HCT116 (cell line): Measurements from ENCODE around the gene NRXN2. TPM values are rescaled to one million over a fixed set of nuclear protein-coding genes. Genes with fewer than 3 reads are reported as not detected.

Experiments
- ATAC-seq: fragments of 200-7000 bp; cut with Tn5 transposase; 2 replicates; pipeline ENCODE4 v1.9.1; 2020; ENCODE audit warnings: mild to moderate bottlenecking, moderate library complexity
- BruUV-seq: library from RNA; stranded (reverse); fragments of 400-500 nt; replicated peaks from 2 replicates; lab custom pipeline; 2021; lab: Mats Ljungman, UMichigan
- CTCF ChIA-PET: fragments of 300-600 bp; sonication (Branson Sonifier 250); formaldehyde crosslinking; loops from one replicate; lab custom pipeline; 2021; ENCODE audit warnings: antibody characterized with exemption; lab: Charles Lee
- POLR2A ChIA-PET: fragments of 300-600, 350-600 bp; sonication (Branson Sonifier 250); formaldehyde crosslinking; loops from one replicate; lab custom pipeline; 2021; ENCODE audit warnings: antibody characterized with exemption; lab: Charles Lee
- RAD21 ChIA-PET, 2 experiments: fragments of 300-600 bp; sonication (Branson Sonifier 250); formaldehyde crosslinking; loops; one replicate each; lab custom pipeline; 2023; ENCODE audit warnings: low total read pairs in 2 of 2; ENCODE audit not compliant: uncharacterized antibody in 2 of 2, unreplicated experiment in 2 of 2, low non-redundant PET in 1 of 2; lab: Charles Lee
- DNase-seq: peaks from one replicate; pipeline ENCODE4 v3.0.0-alpha.2; 2010; ENCODE audit warnings: low read depth, low spot score
- H2AFZ ChIP-seq: fragments of 200-600 bp; shearing (Covaris generic), sonication (generic); 2 replicates; pipeline ENCODE4 v1.6.1; 2017; ENCODE audit warnings: low read depth, mixed run types, mixed read lengths, antibody characterized with exemption, low read length; ENCODE audit not compliant: poor library complexity, severe bottlenecking
- H3K27ac ChIP-seq: 2 replicates; pipeline ENCODE4 v1.5.1; 2012; ENCODE audit warnings: low read depth, low read length
- H3K27me3 ChIP-seq: fragments of 200-600 bp; sonication (generic); 2 replicates; pipeline ENCODE4 v1.6.1; 2016; ENCODE audit warnings: mixed run types, low read length, mixed read lengths; ENCODE audit not compliant: insufficient read depth
- H3K36me3 ChIP-seq, 2 experiments: fragments of 200-500 bp in 1 of 2; fragments of 200-600 bp in 1 of 2; sonication (Bioruptor generic) in 1 of 2; sonication (generic) in 1 of 2; 2 replicates each; pipeline versions ENCODE4 v1.5.1 to v1.6.1; 2014 to 2016; ENCODE audit warnings: low read length in 2 of 2, inconsistent platforms in 1 of 2, mixed read lengths in 1 of 2, mixed run types in 1 of 2; ENCODE audit not compliant: insufficient read depth in 2 of 2, control insufficient read depth in 1 of 2
- H3K4me1 ChIP-seq, 2 experiments: fragments of 200-600 bp in 1 of 2; sonication (generic) in 1 of 2; 2 replicates each; pipeline versions ENCODE4 v1.5.1 to v1.6.1; 2012 to 2017; ENCODE audit warnings: low read length in 2 of 2, inconsistent platforms in 1 of 2, mild to moderate bottlenecking in 1 of 2, mixed read lengths in 1 of 2, mixed run types in 1 of 2, moderate library complexity in 1 of 2; ENCODE audit not compliant: insufficient read depth in 2 of 2, control insufficient read depth in 1 of 2
- H3K4me2 ChIP-seq: fragments of 200-600 bp; sonication (generic); 2 replicates; pipeline ENCODE4 v1.6.1; 2017; ENCODE audit warnings: mixed run types, low read length, mixed read lengths
- H3K4me3 ChIP-seq, 2 experiments: fragments of 200-600 bp in 1 of 2; sonication (generic) in 1 of 2; replicated peaks in 1 of 2; 2 replicates each; pipeline ENCODE4 v1.5.1; 2011 to 2016; ENCODE audit warnings: low read length in 2 of 2, control low read depth in 1 of 2, low read depth in 1 of 2, mild to moderate bottlenecking in 1 of 2, mixed read lengths in 1 of 2, mixed run types in 1 of 2
- H3K79me2 ChIP-seq: fragments of 200-600 bp; sonication (generic); 2 replicates; pipeline ENCODE4 v1.6.1; 2017; ENCODE audit warnings: mild to moderate bottlenecking, mixed run types, low read length, moderate library complexity, mixed read lengths; ENCODE audit not compliant: insufficient read depth
- H3K9ac ChIP-seq: fragments of 200-600 bp; sonication (generic); 2 replicates; pipeline ENCODE4 v1.6.1; 2016; ENCODE audit warnings: low read length, mixed read lengths
- H3K9me2 ChIP-seq: fragments of 200-600 bp; sonication (generic), shearing (Covaris generic); 2 replicates; pipeline ENCODE4 v1.6.1; 2017; ENCODE audit warnings: mixed run types, mild to moderate bottlenecking, moderate library complexity; ENCODE audit not compliant: insufficient read depth
- H3K9me3 ChIP-seq, 2 experiments: fragments of 200-500 bp in 1 of 2; fragments of 200-600 bp in 1 of 2; sonication (Bioruptor generic) in 1 of 2; sonication (generic) in 1 of 2; 2 replicates each; pipeline ENCODE4 v1.6.1; 2014 to 2017; ENCODE audit warnings: low read length in 2 of 2, mixed read lengths in 2 of 2, inconsistent platforms in 1 of 2, low read depth in 1 of 2, mild to moderate bottlenecking in 1 of 2, mixed run types in 1 of 2, moderate library complexity in 1 of 2; ENCODE audit not compliant: control insufficient read depth in 1 of 2, insufficient read depth in 1 of 2
- H4K20me1 ChIP-seq: fragments of 200-600 bp; sonication (generic), shearing (Covaris generic); 2 replicates; pipeline ENCODE4 v1.6.1; 2017; ENCODE audit warnings: mixed run types, mild to moderate bottlenecking, moderate library complexity; ENCODE audit not compliant: insufficient read depth
- ATF3 ChIP-seq: IDR thresholded peaks from 2 replicates; pipeline ENCODE4 v1.6.1; 2012
- CBX3 ChIP-seq: IDR thresholded peaks from 2 replicates; pipeline ENCODE4 v1.6.1; 2012; ENCODE audit warnings: low read depth
- CTCF ChIP-seq, 3 experiments: fragments of 200-600 bp in 1 of 3; sonication (generic) in 1 of 3; IDR thresholded peaks in 2 of 3; conservative IDR thresholded peaks in 1 of 3; 2 replicates each; pipeline ENCODE4 v1.5.1; 2012 to 2017; ENCODE audit warnings: low read depth in 2 of 3, low read length in 2 of 3, antibody characterized with exemption in 1 of 3, borderline replicate concordance in 1 of 3, control low read depth in 1 of 3, mild to moderate bottlenecking in 1 of 3, mixed read lengths in 1 of 3, mixed run types in 1 of 3, moderate library complexity in 1 of 3; ENCODE audit not compliant: insufficient read depth in 1 of 3
- EGR1 ChIP-seq: IDR thresholded peaks from 2 replicates; pipeline ENCODE4 v1.6.1; 2012; ENCODE audit warnings: low read depth
- EZH2 ChIP-seq: fragments of 200-600 bp; sonication (generic); IDR thresholded peaks from 2 replicates; pipeline ENCODE4 v1.6.1; 2017; ENCODE audit warnings: antibody characterized with exemption, mixed run types
- FOSL1 ChIP-seq: IDR thresholded peaks from 2 replicates; pipeline ENCODE4 v1.6.1; 2012; ENCODE audit warnings: low read depth
- JUND ChIP-seq: IDR thresholded peaks from 2 replicates; pipeline ENCODE4 v1.6.1; 2012
- POLR2A ChIP-seq: IDR thresholded peaks from 2 replicates; pipeline ENCODE4 v1.7.0; 2011; ENCODE audit warnings: borderline replicate concordance; ENCODE audit not compliant: insufficient read depth, insufficient read length; ENCODE audit errors: extremely low read depth
- SIN3A ChIP-seq: IDR thresholded peaks from 2 replicates; pipeline ENCODE4 v1.6.1; 2012; ENCODE audit warnings: low read depth
- SP1 ChIP-seq: IDR thresholded peaks from 2 replicates; pipeline ENCODE4 v1.6.1; 2012; ENCODE audit warnings: low read depth
- ZNF274 ChIP-seq: fragments of 200-500 bp; sonication (Bioruptor generic); IDR thresholded peaks from 2 replicates; pipeline ENCODE4 v1.6.1; 2014; ENCODE audit warnings: mild to moderate bottlenecking, low read depth, low read length, inconsistent platforms
- intact Hi-C: fragments of 100-400 bp; cut with micrococcal nuclease; formaldehyde crosslinking; loops from 2 replicates; pipeline ENCODE4 v1.10.0; 2022
- total RNA-seq: library from RNA; stranded (reverse); gene quantifications from one replicate; pipeline ENCODE4 v1.2.1, GENCODE V29; 2021; ENCODE audit not compliant: unreplicated experiment

Gene NRXN2
- total RNA-seq, 1 experiment from 2014 or later = 1.5 TPM

- RAD21 ChIA-PET = no interaction called here
- ATAC-seq = no peak
- POLR2A ChIA-PET = no interaction called here
- peaks cover 13 to 20% of the 10 kb centered on the region in 2 experiments for H3K4me1 ChIP-seq
- CTCF ChIA-PET = no interaction called here
- no peaks in the 10 kb centered on the region for H3K9me2 ChIP-seq
- BruUV-seq = no TSS peak
- H3K9ac ChIP-seq = no peak overlapping the region
- H4K20me1 ChIP-seq = no peaks in the 10 kb centered on the region
- TF ChIP-seq CTCF (IDR thresholded peaks at IDR 0.05 in 2 of 3, conservative IDR thresholded peaks at IDR 0.05 in 1 of 3; ENCODE audit: borderline replicate concordance in 1 of 3, insufficient read depth in 1 of 3, low read depth in 2 of 3, low read length in 2 of 3) (no peak), FOSL1 (no peak), SIN3A (no peak), SP1 (no peak), EGR1 (no peak), POLR2A (no peak), ZNF274 (no peak), JUND (no peak), CBX3 (no peak), EZH2 (no peak), ATF3 (no peak)
- H3K4me3 ChIP-seq = no peak overlapping the region
- no peaks in the 10 kb centered on the region for H3K27me3 ChIP-seq
- no peak overlapping the region for H3K27ac ChIP-seq
- no peaks in the 10 kb centered on the region for H3K36me3 ChIP-seq
- no peak for DNase-seq
- no peak overlapping the region for H3K4me2 ChIP-seq
- H3K79me2 ChIP-seq = no peaks in the 10 kb centered on the region
- H2AFZ ChIP-seq = no peak overlapping the region
- intact Hi-C loops = no loop called here
- H3K9me3 ChIP-seq = no peaks in the 10 kb centered on the region
Observed at GRCh38 chr11:64569300-64569970, 153.6 kb downstream of the NRXN2 start.
